GM12878 (cell line): ENCODE results near the gene ARHGAP45. TPM values are rescaled to one million over a fixed set of nuclear protein-coding genes. Genes with fewer than 3 reads are reported as not detected.

Source experiments
- ATAC-seq: fragments of 200-7000 bp; cut with Tn5 transposase; 3 replicates; pipeline ENCODE4 v1.9.1; 2020; ENCODE audit warnings: mild to moderate bottlenecking, moderate library complexity
- BruUV-seq: library from RNA; stranded (reverse); fragments of 400-500 nt; replicated peaks from 2 replicates; lab custom pipeline; 2021; lab: Mats Ljungman, UMichigan
- CTCF ChIA-PET: fragments of 300-600 bp; sonication (Branson Sonifier 250); formaldehyde crosslinking; extraction: SDS; loops from one replicate; lab custom pipeline; 2021; ENCODE audit warnings: inconsistent platforms; lab: Yijun Ruan, JAX
- POLR2A ChIA-PET: fragments of 350-600 bp; formaldehyde crosslinking; extraction: SDS; loops from one replicate; lab custom pipeline; 2021; ENCODE audit warnings: inconsistent platforms; lab: Charles Lee
- RAD21 ChIA-PET: fragments of 300-600 bp; sonication (Branson Sonifier 250); formaldehyde crosslinking; loops from one replicate; lab custom pipeline; 2023; ENCODE audit warnings: antibody characterized with exemption; ENCODE audit not compliant: unreplicated experiment; lab: Charles Lee
- SMC1A ChIA-PET: fragments of 300-600 bp; sonication (Branson Sonifier 250); formaldehyde crosslinking; loops from one replicate; lab custom pipeline; 2023; ENCODE audit not compliant: unreplicated experiment, uncharacterized antibody; lab: Charles Lee
- DNase-seq: peaks from one replicate; pipeline ENCODE4 v3.0.0-alpha.2; 2011; ENCODE audit warnings: low read depth, low spot score
- FAIRE-seq: peaks from 3 replicates; lab custom pipeline; 2011; peaks lifted over from hg19 to GRCh38; lab: Jason Lieb, UNC
- H2AFZ ChIP-seq: 2 replicates; pipeline ENCODE4 v1.6.0; 2011; ENCODE audit warnings: low read depth, low read length, control low read depth; ENCODE audit not compliant: control insufficient read depth
- H3K27ac ChIP-seq: 2 replicates; pipeline ENCODE4 v1.5.1; 2011; ENCODE audit warnings: control low read depth; ENCODE audit not compliant: control insufficient read depth, insufficient read depth
- H3K27me3 ChIP-seq, 2 experiments: replicated peaks in 1 of 2; 2 replicates each; pipeline versions ENCODE4 v1.6.0 to v1.6.1; 2011; ENCODE audit warnings: low read length in 1 of 2; ENCODE audit not compliant: control insufficient read depth in 2 of 2, insufficient read depth in 2 of 2
- H3K36me3 ChIP-seq, 2 experiments: 2 replicates each; pipeline ENCODE4 v1.5.1; 2011; ENCODE audit warnings: low read length in 1 of 2; ENCODE audit not compliant: control insufficient read depth in 2 of 2, insufficient read depth in 2 of 2
- H3K4me1 ChIP-seq: 2 replicates; pipeline ENCODE4 v1.6.1; 2011; ENCODE audit warnings: mild to moderate bottlenecking, low read length, moderate library complexity, mixed read lengths; ENCODE audit not compliant: control insufficient read depth, insufficient read depth
- H3K4me2 ChIP-seq: 2 replicates; pipeline ENCODE4 v1.6.0; 2011; ENCODE audit warnings: control low read depth; ENCODE audit not compliant: control insufficient read depth, insufficient read depth
- H3K4me3 ChIP-seq: fragments of 200-600 bp; sonication (generic); 2 replicates; pipeline ENCODE4 v1.5.1; 2016
- H3K79me2 ChIP-seq: 2 replicates; pipeline ENCODE4 v1.6.0; 2011; ENCODE audit warnings: low read length; ENCODE audit not compliant: control insufficient read depth, insufficient read depth
- H3K9ac ChIP-seq: 2 replicates; pipeline ENCODE4 v1.8.0; 2011; ENCODE audit warnings: low read length, control low read depth, mixed read lengths; ENCODE audit not compliant: control insufficient read depth, insufficient read depth
- H3K9me3 ChIP-seq: replicated peaks from 3 replicates; pipeline ENCODE4 v1.5.1; 2011; ENCODE audit warnings: mild to moderate bottlenecking, low read length; ENCODE audit not compliant: control insufficient read depth, insufficient read depth
- H4K20me1 ChIP-seq: 2 replicates; pipeline ENCODE4 v1.6.0; 2011; ENCODE audit not compliant: control insufficient read depth, insufficient read depth
- ATF7 ChIP-seq: fragments of 450-650 bp; IDR thresholded peaks from 2 replicates; pipeline ENCODE4 v1.6.1; 2016; ENCODE audit warnings: low read depth, mild to moderate bottlenecking
- BACH1 ChIP-seq: fragments of 450-650 bp; IDR thresholded peaks from 2 replicates; pipeline ENCODE4 v1.6.1; 2017; ENCODE audit warnings: mild to moderate bottlenecking, borderline replicate concordance
- BHLHE40 ChIP-seq, 2 experiments: fragments of 450-650 bp in 1 of 2; IDR thresholded peaks; 2 replicates each; pipeline ENCODE4 v1.6.1; 2011 to 2017; ENCODE audit warnings: low read depth in 2 of 2, borderline replicate concordance in 1 of 2, improper control_type of control experiment in 1 of 2, low read length in 1 of 2, mild to moderate bottlenecking in 1 of 2
- CHD4 ChIP-seq: fragments of 200-600 bp; sonication (generic); IDR thresholded peaks from 2 replicates; pipeline ENCODE4 v1.6.1; 2016; ENCODE audit warnings: mild to moderate bottlenecking
- EED ChIP-seq: sonication (generic); IDR thresholded peaks from 2 replicates; pipeline ENCODE4 v1.6.1; 2016; ENCODE audit warnings: antibody characterized with exemption, low read depth
- GATAD2B ChIP-seq: fragments of 450-650 bp; conservative IDR thresholded peaks from 2 replicates; pipeline ENCODE4 v1.6.1; 2017; ENCODE audit warnings: low read depth, mild to moderate bottlenecking, moderate library complexity
- IRF5 ChIP-seq: fragments of 450-650 bp; IDR thresholded peaks from 2 replicates; pipeline ENCODE4 v1.6.1; 2017; ENCODE audit warnings: borderline replicate concordance
- MLLT1 ChIP-seq: fragments of 450-650 bp; IDR thresholded peaks from 2 replicates; pipeline ENCODE4 v1.6.1; 2016; ENCODE audit warnings: mild to moderate bottlenecking
- NR2C1 ChIP-seq: fragments of 450-650 bp; IDR thresholded peaks from 2 replicates; pipeline ENCODE4 v1.6.1; 2017; ENCODE audit warnings: antibody characterized with exemption, mild to moderate bottlenecking, moderate library complexity
- NR2F1 ChIP-seq: fragments of 450-650 bp; conservative IDR thresholded peaks from 2 replicates; pipeline ENCODE4 v1.6.1; 2017; ENCODE audit warnings: mild to moderate bottlenecking
- PKNOX1 ChIP-seq: fragments of 450-650 bp; IDR thresholded peaks from 2 replicates; pipeline ENCODE4 v1.6.1; 2016; ENCODE audit warnings: mild to moderate bottlenecking
- PML ChIP-seq: IDR thresholded peaks from 2 replicates; pipeline ENCODE4 v1.6.1; 2012; ENCODE audit warnings: low read length, inconsistent platforms
- SPI1 ChIP-seq: IDR thresholded peaks from 2 replicates; pipeline ENCODE4 v1.6.1; 2011; ENCODE audit warnings: low read depth, mild to moderate bottlenecking, low read length, moderate library complexity, borderline replicate concordance; ENCODE audit not compliant: insufficient read depth
- USF2 ChIP-seq: IDR thresholded peaks from 2 replicates; pipeline ENCODE4 v1.6.1; 2011; ENCODE audit warnings: low read depth, low read length, improper control_type of control experiment, borderline replicate concordance
- WGBS: methylation state at CpG from one replicate; pipeline ENCODE4 v1.1.6; 2016; ENCODE audit warnings: low lambda C conversion rate; ENCODE audit not compliant: insufficient replicate concordance, insufficient coverage; ENCODE audit errors: missing lambda C conversion rate; 5-methylcytosine and 5-hydroxymethylcytosine counted together
- in situ Hi-C: fragments of 300-500 bp; cut with MboI; formaldehyde crosslinking; loops from 9 replicates; pipeline ENCODE4 v1.14.3; 2018; ENCODE audit warnings: mixed read lengths
- intact Hi-C: fragments of 100-400 bp; cut with micrococcal nuclease; formaldehyde crosslinking; loops from one replicate; pipeline ENCODE4 v1.14.2; 2022; ENCODE audit not compliant: unreplicated experiment
- polyA plus RNA-seq, 11 experiments: library from polyadenylated mRNA; depleted of rRNA in 4 of 11; unstranded in 6 of 11; stranded (reverse) in 5 of 11; fragments of >200 nt; fragmentation: Nextera tagmentation in 4 of 11; fragmentation: Illumina TruSeq in 1 of 11; extraction: Ambion mirVana in 4 of 11; extraction: Trizol in 1 of 11; gene quantifications; 1 replicate in 1 of 11; 2 replicates in 10 of 11; pipeline versions ENCODE4 v1.2.1 to v1.2.3, GENCODE V29; 2011 to 2016; ENCODE audit warnings: inconsistent platforms in 2 of 11, missing spikeins in 2 of 11, low read depth in 1 of 11
- total RNA-seq, 4 experiments: library from RNA; depleted of rRNA in 3 of 4; stranded (reverse); fragments of >200 nt in 3 of 4; fragmentation: Illumina TruSeq in 1 of 4; extraction: Trizol in 1 of 4; gene quantifications; 2 replicates each; pipeline versions ENCODE4 v1.2.1 to v1.2.3, GENCODE V29; 2013 to 2021

The ARHGAP45 gene
- total and polyA plus RNA-seq, 10 of the 15 experiments (the other 5 are each of a cell fraction or from before 2014, with no cell fraction given): 1.4 to 151 (median 59.9) TPM

- Histone ChIP-seq H3K27ac (peak overlapping the region; percentile 73), H2AFZ (no peak overlapping the region), H3K4me1 (peaks cover 14% of the 10 kb centered on the region), H3K36me3 (peaks cover 0 to 20% of the 10 kb centered on the region in 2 experiments; a peak in 3 of 4 replicates), H3K79me2 (peaks cover 24% of the 10 kb centered on the region), H3K4me3 (peak overlapping the region; percentile 96), H3K9me3 (no peaks in the 10 kb centered on the region), H3K4me2 (peak overlapping the region; percentile 85), H3K9ac (peak overlapping the region; percentile 87), H4K20me1 (no peaks in the 10 kb centered on the region), H3K27me3 (no peaks in the 10 kb centered on the region)
- in situ Hi-C loops (no loop called here), intact Hi-C loops (no loop called here)
- CTCF ChIA-PET: interaction anchor here (0.6 to 1.4 kb wide), 5 partner anchors 13 to 100 kb away, joined by 3 to 6 read pairs (median 3); no protein-coding TSS in a partner anchor
- 38% methylated on average over 32 of the region's 32 CpGs for WGBS
- SMC1A ChIA-PET: interaction anchor here (0.6 to 1.0 kb wide), 3 partner anchors 9 to 188 kb away, joined by 3 to 4 read pairs (median 4); no protein-coding TSS in a partner anchor
- no peak for DNase-seq
- no peak for TF ChIP-seq EED
- TF ChIP-seq ATF7: no peak
- TF ChIP-seq NR2C1: peak; percentile 28; the same call in 1 of the 2 replicates
- peak; percentile 9; the same call in 1 of the 2 replicates for TF ChIP-seq SPI1
- TF ChIP-seq CHD4: no peak
- no peak for TF ChIP-seq PML
- TF ChIP-seq PKNOX1: no peak
- TF ChIP-seq BHLHE40 (IDR thresholded peaks at IDR 0.05; ENCODE audit: borderline replicate concordance in 1 of 2, low read depth in 2 of 2, low read length in 1 of 2): peak in 1 of 2 experiments; percentile 24; a peak in 1 of 4 replicates
- no peak for TF ChIP-seq BACH1
- TF ChIP-seq IRF5: no peak
- TF ChIP-seq GATAD2B: 0 out of 2 replicates have a peak, but pooled peaks have one; percentile 26
- TF ChIP-seq USF2: no peak
- TF ChIP-seq MLLT1: 0 out of 2 replicates have a peak, but pooled peaks have one; percentile 51
- peak; percentile 59 for TF ChIP-seq NR2F1
- POLR2A ChIA-PET: interaction anchor here (0.7 to 3.1 kb wide), 8 partner anchors 9 to 101 kb away, joined by 3 to 25 read pairs (median 6); partner anchors contain the start of gene GPX4
- RAD21 ChIA-PET: interaction anchor here (1.0 to 1.7 kb wide), 4 partner anchors 13 to 29 kb away, joined by 3 to 6 read pairs (median 4); partner anchors contain the start of gene ARHGAP45
- no TSS peak for BruUV-seq
- no peak for FAIRE-seq
- peak; percentile 19; the same call in 2 of the 3 replicates for ATAC-seq
Observed at GRCh38 chr19:1093811-1094553, 27.0 kb downstream of the ARHGAP45 start.
